Subcutaneous abdominal adipose tissue (tissue), 5 donors: ENCODE measurements around the gene COX17.

Source experiments
- H3K27ac ChIP-seq: one replicate; pipeline ENCODE4 v1.7.0; 2013; ENCODE audit warnings: low read depth, mild to moderate bottlenecking, inconsistent platforms, low read length, moderate library complexity
- H3K27me3 ChIP-seq, 5 donors: one replicate each; pipeline ENCODE4 v1.7.0; 2013; ENCODE audit warnings: low read length in 5 of 5, inconsistent platforms in 1 of 5; ENCODE audit not compliant: control insufficient read depth in 5 of 5, insufficient read depth in 4 of 5
- H3K36me3 ChIP-seq, 5 donors: one replicate each; pipeline ENCODE4 v1.7.0; 2013; ENCODE audit warnings: low read length in 5 of 5; ENCODE audit not compliant: control insufficient read depth in 5 of 5, insufficient read depth in 5 of 5
- H3K4me1 ChIP-seq, 5 donors: one replicate each; pipeline ENCODE4 v1.7.0; 2013; ENCODE audit warnings: low read length in 5 of 5, mild to moderate bottlenecking in 3 of 5, moderate library complexity in 1 of 5; ENCODE audit not compliant: control insufficient read depth in 5 of 5, insufficient read depth in 5 of 5
- H3K4me3 ChIP-seq, 5 donors: one replicate each; pipeline ENCODE4 v1.7.0; 2013; ENCODE audit warnings: low read length in 5 of 5, low read depth in 1 of 5
- H3K9ac ChIP-seq, 5 donors: one replicate each; pipeline ENCODE4 v1.7.0; 2013; ENCODE audit warnings: low read length in 5 of 5, mild to moderate bottlenecking in 4 of 5, moderate library complexity in 3 of 5
- H3K9me3 ChIP-seq, 5 donors: one replicate each; pipeline ENCODE4 v1.7.0; 2013; ENCODE audit warnings: low read length in 5 of 5; ENCODE audit not compliant: control insufficient read depth in 5 of 5
- donor health status: healthy.
- donor health status: healthy.
- donor health status: healthy.
- donor health status: healthy.
- donor health status: healthy.

COX17 gene

DNA sequence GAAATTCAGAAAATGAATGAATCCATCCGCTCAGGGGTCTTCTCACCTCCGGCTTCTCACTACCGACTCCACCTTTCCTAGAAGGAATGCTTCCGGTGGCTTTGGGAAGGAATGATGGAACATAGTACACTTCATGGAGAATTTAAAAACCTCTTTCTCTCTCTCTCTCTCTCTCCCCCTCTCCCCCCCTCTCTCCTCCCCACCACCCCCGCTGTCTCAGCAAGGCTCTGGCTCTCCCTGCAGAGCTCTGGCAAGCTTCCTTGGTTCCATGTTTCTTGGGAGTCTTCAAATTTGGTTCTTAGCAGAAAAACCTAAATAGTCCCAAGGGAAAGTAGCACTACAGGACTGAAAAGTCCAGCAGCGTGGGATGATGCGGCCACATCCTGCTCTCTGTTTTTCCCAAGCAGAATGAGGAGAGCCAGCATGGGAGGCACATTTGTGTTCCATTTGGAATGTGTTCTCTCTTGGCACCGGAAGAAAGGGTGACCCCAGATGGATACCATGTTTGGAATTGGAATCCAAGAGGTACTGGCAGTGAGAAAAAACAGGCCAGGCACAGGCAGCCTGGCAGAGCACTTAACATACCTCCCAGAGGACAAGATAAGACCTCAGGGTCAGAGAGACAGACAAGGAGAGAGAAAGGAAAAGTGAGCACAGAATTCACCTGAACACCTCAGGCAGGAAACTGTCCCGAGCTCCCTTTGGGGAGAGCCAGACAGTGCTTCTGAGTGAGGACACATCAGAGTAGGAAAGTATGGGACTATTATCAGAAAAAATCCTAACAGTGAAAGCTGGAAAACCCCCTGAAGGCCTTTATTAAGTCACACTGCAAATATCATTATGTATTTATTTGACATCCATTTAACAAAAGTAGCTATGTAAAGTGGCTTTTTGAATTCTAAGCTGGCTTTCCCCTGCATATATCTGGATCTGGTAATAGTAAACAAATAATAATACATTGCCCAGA lies 16.4 kb downstream of the COX17 start, which contains the start of gene POPDC2:
POPDC2 (minus strand) TSS at position 116 of the 967 bp plus-strand sequence. CDS start 166 bp downstream, outside the sequence.
- peaks cover 0 to 18% (median 14%) of the 10 kb centered on the region in 5 donors for H3K4me1 ChIP-seq
- no peak within 1 kb of the TSS for H3K27ac ChIP-seq
- no peaks in the 10 kb centered on the region for H3K27me3 ChIP-seq

DNA sequence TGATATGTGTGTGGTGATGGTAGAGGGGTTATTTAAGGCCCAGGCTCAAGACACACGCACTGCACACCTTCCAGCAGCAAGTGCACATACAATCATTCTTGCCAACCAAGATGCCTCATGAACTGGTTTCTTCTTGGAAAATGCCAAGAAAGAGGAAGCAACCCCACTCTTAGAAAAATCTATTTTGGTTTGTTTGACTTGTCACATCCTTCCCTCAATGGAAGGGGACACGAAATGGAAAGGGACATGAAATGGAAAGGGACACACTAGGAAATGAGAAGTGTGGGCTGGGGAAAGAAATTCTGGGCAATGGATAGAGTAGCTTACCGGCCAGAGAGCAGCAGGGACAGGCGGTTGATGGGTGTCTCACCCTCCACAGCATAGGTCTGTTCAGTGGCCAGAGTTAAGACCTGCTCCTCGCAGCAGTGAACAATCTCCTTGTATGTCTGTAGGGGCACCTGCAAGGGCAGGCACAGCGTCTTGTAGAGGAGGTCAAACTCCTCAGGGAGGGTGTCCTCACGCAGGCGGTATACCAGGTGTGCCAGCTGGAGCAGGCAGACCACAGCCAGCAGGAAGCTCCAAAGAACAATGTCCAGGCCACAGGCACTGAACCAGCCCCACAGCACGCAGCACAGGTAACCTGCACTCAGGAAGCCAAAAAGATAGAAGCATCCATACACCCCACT lies 17.5 kb downstream of the COX17 start:
- peaks cover 0 to 18% (median 14%) of the 10 kb centered on the region in 5 donors for H3K4me1 ChIP-seq
- no peaks in the 10 kb centered on the region for H3K27me3 ChIP-seq
- H3K36me3 ChIP-seq: peaks cover 0 to 6% (median 0%) of the 10 kb centered on the region in 5 donors
- no peak overlapping the region for H3K27ac ChIP-seq
- H3K9ac ChIP-seq: no peak overlapping the region
- H3K4me3 ChIP-seq: no peak overlapping the region
- H3K9me3 ChIP-seq: no peaks in the 10 kb centered on the region

More for the DNA sequence above, 16.4 kb downstream of the COX17 start, which contains the start of gene POPDC2:
- Histone ChIP-seq H3K4me3 (no peak within 1 kb of the TSS), H3K9ac (no peak within 1 kb of the TSS), H3K9me3 (no peaks in the 10 kb centered on the region), H3K36me3 (peaks cover 0 to 6% (median 0%) of the 10 kb centered on the region in 5 donors)

DNA sequence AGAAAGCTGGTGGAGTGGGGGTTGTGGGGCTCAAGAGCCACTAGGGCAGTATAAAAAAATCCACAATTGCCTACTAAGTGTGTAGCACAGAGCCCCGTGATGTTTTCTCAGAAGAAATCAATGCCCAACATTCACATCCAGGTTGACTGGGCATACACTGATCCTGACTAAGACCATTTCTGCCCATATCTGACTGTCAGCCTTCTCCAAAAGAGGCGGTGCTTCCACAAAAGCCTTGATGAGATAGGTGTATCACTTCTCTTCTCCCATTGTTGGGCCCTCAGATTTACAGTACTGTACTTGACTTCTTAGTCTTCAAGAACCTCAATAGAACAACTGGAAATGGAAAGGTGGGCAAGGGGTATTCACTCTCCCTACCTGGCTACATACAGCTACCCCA lies 18.2 kb downstream of the COX17 start:
- H3K4me1 ChIP-seq: peaks cover 0 to 18% (median 14%) of the 10 kb centered on the region in 5 donors
- no peak overlapping the region for H3K4me3 ChIP-seq
- no peaks in the 10 kb centered on the region for H3K9me3 ChIP-seq

DNA sequence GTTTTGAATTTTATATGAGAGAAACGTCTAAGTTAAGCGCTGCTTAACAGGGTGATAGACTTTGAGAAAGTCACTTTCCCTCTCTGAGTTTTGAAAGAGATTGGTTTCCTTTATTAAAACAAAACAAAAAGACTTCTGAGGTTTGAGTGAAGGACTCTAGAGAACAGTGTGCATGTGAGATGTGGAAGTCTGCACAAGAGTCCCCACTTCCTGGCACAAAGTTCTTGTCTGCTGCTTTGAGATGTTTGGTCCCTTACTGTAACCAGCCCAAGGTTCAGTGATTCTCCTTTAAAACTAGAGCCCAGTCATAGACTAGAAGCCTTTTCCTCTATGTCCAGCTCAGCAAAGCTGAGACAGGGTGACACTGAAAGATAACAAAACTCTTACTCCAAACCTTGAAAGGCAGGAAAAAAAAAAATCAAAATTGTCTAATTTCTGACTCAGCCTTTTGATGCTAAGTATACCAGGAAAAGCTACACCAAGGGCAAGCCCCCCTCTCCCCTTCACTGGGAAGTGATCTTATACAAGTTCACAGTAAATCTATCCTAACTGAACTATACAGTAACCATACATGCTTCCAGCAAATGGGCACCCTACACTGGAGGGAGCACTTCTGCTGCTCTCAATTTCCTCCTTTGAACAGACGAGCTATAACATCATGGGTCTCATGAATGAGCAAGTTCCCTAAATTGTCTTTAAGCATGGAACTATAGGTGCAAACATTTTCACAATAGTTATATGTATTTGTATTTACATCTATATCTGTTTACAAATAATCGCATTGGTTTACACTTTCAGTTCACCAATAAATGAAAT lies 19.1 kb downstream of the COX17 start:
- no peaks in the 10 kb centered on the region for H3K9me3 ChIP-seq
- H3K36me3 ChIP-seq: peaks cover 0 to 6% (median 0%) of the 10 kb centered on the region in 5 donors
- H3K4me1 ChIP-seq: peaks cover 0 to 19% (median 13%) of the 10 kb centered on the region in 5 donors
- H3K9ac ChIP-seq: no peak overlapping the region
- no peaks in the 10 kb centered on the region for H3K27me3 ChIP-seq
- H3K27ac ChIP-seq: no peak overlapping the region
- H3K4me3 ChIP-seq: no peak overlapping the region

More for the DNA sequence above, 18.2 kb downstream of the COX17 start:
- H3K27ac ChIP-seq: no peak overlapping the region
- H3K27me3 ChIP-seq: no peaks in the 10 kb centered on the region
- H3K9ac ChIP-seq: no peak overlapping the region
- peaks cover 0 to 6% (median 0%) of the 10 kb centered on the region in 5 donors for H3K36me3 ChIP-seq

DNA sequence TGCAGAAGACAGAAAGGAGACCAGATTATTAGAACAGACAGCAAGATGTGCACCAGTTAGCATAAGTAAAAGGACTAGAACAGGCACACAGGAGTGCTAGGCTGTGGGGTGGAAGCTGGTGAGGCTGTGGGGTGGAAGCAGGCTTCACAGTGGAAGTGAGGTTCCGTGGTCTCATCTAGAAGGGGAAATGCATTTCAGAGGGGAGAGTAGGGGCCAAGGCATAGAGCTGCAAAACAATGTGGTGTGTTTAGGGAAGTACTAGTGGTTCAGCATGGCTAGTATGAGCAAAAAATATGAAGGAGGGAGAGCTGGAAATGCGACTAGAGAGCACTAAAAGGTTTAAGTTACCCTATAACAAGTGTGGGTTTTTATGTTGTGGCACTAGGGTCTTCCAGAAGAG lies 23.3 kb downstream of the COX17 start:
- H3K4me3 ChIP-seq: no peak overlapping the region
- H3K9ac ChIP-seq: no peak overlapping the region
- no peaks in the 10 kb centered on the region for H3K27me3 ChIP-seq
- H3K9me3 ChIP-seq: no peaks in the 10 kb centered on the region
- no peak overlapping the region for H3K27ac ChIP-seq
- peaks cover 0 to 21% (median 6%) of the 10 kb centered on the region in 5 donors for H3K4me1 ChIP-seq
- peaks cover 0 to 9% (median 0%) of the 10 kb centered on the region in 5 donors for H3K36me3 ChIP-seq

DNA sequence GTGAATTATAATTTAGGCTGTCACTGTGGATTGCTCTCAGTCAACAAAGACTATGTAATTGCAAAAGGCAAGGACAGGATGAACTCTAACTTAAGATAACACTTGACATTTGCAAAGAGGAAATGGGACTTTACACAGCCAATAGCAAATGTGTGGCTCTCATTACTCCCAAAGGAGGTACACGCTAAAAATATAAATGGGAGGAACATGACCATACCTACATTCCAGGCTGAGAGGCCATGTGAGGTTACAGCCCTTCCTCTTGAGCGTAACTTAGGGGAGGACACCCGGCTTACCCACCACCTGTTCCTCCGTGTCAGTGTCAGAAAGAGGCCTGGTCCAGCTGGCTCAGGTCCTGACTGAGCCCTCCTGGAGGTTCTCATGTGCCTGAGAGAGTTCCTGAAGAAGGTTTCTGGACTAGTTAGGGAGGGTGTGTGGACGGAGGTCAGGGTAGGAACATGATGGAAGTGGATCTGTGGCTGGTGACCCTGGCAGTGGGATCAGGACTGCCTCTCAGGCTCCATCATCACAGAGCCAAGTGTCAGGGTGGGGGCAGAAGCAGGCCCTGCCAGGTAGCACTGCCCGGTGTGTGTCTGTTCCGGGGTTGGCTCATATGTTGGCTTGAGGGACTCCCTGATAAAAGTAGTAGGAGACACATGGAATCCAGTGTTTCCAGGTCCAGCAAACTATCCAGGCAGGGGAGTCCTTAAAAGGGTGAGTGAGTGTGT lies 24.7 kb downstream of the COX17 start:
- no peak overlapping the region for H3K9ac ChIP-seq
- no peaks in the 10 kb centered on the region for H3K9me3 ChIP-seq
- H3K4me3 ChIP-seq: no peak overlapping the region
- H3K27me3 ChIP-seq: no peaks in the 10 kb centered on the region
- peaks cover 0 to 31% (median 6%) of the 10 kb centered on the region in 5 donors for H3K4me1 ChIP-seq
- H3K27ac ChIP-seq: peak overlapping the region; percentile 54
- H3K36me3 ChIP-seq: peaks cover 0 to 12% (median 3%) of the 10 kb centered on the region in 5 donors

DNA sequence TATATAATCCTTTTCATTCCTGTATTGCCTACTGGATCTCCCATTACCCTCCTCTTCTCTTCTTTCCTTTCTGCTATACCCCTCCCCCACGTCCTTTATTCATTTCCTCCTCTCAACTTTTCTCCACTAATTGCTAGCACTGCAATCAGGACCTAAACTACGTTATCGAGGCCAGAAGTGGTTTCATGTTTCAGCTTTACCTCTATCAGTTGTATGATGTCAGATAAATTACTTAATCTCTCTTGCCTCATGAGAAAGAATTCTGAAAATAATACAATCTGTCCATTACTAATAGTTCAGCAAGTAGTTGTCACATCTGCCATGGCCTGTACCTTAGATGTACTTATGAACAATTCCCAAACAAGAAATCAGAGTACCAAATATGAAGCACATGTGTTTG lies 27.4 kb downstream of the COX17 start:
- Histone ChIP-seq H3K9me3 (no peaks in the 10 kb centered on the region), H3K27me3 (no peaks in the 10 kb centered on the region), H3K4me3 (no peak overlapping the region), H3K9ac (no peak overlapping the region), H3K4me1 (peaks cover 0 to 34% (median 8%) of the 10 kb centered on the region in 5 donors), H3K36me3 (peaks cover 2 to 9% (median 3%) of the 10 kb centered on the region in 5 donors), H3K27ac (no peak overlapping the region)

DNA sequence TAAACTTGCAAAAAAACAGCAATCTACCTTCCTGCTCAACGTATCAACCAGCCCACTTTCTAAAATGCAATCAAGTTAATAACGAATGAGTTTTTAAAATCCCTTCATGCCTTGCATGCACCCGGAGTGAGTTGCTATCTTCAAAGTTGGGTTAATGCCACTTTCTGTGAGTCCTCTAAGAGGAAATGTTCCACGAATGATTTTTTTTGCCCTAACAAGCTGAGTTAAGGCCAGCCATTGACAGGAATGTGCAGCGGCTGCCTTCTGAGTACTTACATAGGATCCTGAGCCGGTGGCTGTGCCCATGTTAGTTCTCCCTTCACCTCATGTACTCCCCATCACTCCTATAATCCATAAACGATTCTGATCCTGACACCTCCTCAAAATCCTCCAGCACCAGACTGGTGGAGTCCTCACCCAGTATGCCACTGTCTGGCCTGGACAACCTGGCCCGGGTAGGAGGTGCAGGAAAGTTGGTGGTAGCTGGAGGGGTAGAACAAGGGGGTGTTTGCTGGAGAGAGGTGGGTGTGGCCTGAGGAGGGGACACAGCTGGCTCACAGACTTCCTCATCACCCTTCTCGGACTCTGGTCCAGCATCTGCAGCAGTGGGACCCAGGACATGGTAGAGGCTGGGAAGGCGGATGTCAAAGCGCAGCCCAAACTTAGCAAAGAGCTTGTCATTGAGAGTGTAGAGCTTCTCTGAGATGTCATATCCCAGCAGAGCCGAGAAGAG lies 29.2 kb downstream of the COX17 start:
- Histone ChIP-seq H3K27ac (peak overlapping the region; percentile 68), H3K4me1 (peaks cover 0 to 30% (median 8%) of the 10 kb centered on the region in 5 donors)

More for the DNA sequence above, 29.2 kb downstream of the COX17 start:
- peak overlapping the region in 2 of 5 donors; percentile 8 to 12 for H3K9ac ChIP-seq
- H3K9me3 ChIP-seq: no peaks in the 10 kb centered on the region
- no peak overlapping the region for H3K4me3 ChIP-seq
- H3K27me3 ChIP-seq: no peaks in the 10 kb centered on the region
- peaks cover 3 to 11% (median 3%) of the 10 kb centered on the region in 5 donors for H3K36me3 ChIP-seq
